HG02840 (cell line): ENCODE results near the gene CEND1.

Experiments
- ATAC-seq: cut with Tn5 transposase; IDR thresholded peaks from one replicate; pipeline ENCODE4 v1.9.1; 2021; ENCODE audit warnings: mild to moderate bottlenecking, moderate library complexity, moderate number of reproducible peaks; ENCODE audit not compliant: unreplicated experiment, low FRiP score

CEND1 gene

GRCh38 chr11:827897-828192, 38.0 kb upstream of the CEND1 start, which contains the start of gene CRACR2B:
TSS of gene CRACR2B (plus strand) at chr11:827919. CDS start at chr11:828608, 689 bp downstream.
- no peak for ATAC-seq

- ATAC-seq: no peak
Observed at GRCh38 chr11:827146-827896, 37.4 kb upstream of the CEND1 start.

- ATAC-seq: no peak
Observed at GRCh38 chr11:826836-827145, 36.9 kb upstream of the CEND1 start.

DNA sequence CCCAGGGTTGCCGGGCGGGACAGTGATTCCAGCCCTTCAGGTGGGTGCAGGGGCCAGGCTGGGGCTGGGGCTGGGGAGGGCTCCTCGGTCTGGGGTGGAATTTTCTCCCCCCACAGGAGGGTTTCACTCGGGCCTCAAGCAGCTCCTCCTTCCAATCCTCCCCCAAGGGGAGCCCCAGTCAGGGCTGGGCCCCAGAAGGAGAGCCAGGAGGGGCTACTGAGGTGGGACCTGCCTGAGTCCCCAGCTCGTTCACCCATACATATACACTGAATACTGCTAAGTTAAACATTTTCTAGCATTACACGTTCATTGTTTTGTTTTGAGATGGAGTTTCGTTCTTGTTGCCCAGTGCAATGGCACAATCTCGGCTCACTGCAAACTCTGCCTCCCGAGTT, 36.3 kb upstream of the CEND1 start:
- ATAC-seq: no peak

DNA sequence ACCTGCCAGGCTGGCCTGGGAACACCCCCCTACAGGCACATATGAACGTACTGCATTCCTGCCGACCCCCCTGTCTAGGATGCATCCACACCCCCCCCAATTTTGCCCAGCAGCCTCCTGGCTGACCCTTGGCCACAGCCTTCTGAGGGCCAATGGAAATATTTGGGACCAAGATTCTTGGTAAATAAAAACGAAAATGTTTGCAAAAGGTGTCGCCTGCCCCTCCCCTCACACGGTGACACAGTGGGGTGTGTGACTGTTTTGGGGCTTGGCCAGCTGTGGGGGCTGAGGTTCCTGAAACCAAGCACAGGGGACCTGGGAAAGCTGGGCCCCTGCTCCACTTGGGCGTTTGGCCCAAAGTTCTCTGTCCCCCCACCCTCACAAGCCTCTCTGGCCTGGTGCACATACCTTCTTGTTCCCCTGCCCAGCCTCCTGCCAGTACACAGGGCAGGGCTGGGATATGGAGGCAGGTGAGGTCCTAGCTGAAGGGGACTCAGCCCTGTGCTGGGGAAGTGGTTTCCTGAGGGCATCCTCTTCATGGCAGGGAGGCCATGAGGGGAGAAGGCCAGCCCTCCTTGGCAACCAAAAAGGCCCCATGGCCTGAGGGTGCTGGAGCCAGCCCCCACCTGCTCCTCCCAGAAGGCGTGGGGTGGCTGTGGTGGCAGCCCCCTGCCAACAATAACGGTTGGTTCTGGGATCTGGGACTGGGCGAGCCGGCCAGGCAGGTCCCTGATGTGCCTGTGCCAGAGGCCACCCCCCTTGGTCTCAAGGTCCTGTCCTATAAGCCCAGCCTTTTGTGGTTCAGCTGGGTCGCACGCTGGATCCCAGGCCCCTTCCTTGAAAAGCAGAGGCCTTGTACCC, 35.7 kb upstream of the CEND1 start:
- no peak for ATAC-seq

GRCh38 chr11:824942-825341, 35.1 kb upstream of the CEND1 start:
- no peak for ATAC-seq

GRCh38 chr11:824292-824880, 34.5 kb upstream of the CEND1 start:
- ATAC-seq: no peak

GRCh38 chr11:823441-824291, 33.8 kb upstream of the CEND1 start:
- ATAC-seq: no peak

- ATAC-seq: no peak
Observed at GRCh38 chr11:821512-822371, 31.9 kb upstream of the CEND1 start.

DNA sequence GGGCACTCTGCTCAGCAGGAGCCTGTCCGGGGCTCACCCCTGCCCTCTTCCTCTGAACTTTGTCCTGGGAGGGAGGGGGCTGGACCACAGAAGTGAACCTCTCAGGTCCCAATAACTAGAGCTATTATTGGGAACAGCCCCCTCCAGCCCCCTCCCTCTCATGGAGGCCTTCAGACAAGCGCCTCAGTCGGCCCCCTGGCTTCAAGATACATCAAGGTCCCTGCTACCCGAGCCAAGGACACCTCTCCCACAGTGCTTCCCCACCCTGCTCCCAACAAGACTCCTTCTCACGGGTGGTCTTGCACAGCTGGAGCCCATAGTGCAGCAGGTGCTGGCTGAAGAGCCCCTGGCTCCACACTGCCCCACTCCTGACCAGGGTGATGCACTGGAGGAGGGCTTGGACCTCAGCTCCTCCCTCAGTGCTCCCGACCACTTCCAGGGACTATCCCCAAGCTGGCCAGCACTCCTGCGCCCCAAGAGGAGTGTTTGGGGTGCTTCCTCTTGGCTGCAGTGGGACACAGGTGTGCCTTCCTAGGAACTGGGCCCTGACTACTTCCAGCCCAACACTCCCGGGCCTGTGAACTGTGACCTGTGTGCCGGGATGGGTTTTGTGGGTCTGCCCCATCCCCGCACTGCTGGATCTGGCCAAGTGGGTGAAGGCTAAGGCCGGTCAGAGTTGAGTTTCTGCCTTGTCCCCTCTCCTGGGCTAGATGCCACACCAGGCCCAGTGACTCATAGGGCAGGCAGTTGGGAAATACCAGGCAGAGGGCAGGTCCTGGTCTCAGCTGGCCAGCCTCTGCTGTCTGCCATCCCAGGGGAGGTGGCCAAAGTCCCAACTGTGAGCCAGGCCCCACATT, 31.0 kb upstream of the CEND1 start:
- ATAC-seq: no peak

DNA sequence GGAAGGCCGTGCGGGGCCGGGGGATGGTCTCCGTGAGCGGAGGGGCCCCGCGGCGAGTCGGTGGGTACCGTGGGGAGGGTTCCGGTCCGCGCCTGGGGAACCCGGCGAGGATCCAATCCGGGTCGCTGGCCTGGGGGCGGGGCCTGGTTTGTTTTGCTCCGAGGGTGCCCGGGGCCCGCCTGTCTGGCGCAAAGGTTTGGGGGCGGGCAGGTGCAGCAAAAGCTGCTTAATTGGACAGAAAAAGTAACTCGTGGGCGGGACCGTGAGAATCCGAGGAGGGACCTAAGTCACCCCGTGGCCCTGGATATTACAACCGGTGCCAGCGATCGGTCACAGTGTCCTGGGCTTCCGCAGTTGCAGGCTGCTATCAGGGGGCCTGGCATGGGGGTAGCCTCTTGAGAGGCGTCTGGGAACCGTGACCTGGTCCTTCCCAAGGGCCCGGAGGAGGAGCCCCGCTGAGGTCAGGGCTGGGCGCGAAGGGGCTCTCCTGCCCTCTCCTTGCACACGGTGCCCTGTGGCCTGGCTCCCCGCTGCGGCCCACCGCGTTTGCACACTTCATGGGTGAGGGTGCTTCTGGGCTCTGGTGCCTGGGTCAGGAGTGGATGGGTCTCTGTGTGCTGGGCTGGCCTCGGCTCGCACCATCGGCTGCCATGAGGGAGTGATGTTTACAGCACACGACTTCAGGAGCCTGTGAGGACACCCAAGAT, 30.2 kb upstream of the CEND1 start:
- ATAC-seq: peak; percentile 53

GRCh38 chr11:819129-819931, 29.4 kb upstream of the CEND1 start:
- ATAC-seq: peak; percentile 62

DNA sequence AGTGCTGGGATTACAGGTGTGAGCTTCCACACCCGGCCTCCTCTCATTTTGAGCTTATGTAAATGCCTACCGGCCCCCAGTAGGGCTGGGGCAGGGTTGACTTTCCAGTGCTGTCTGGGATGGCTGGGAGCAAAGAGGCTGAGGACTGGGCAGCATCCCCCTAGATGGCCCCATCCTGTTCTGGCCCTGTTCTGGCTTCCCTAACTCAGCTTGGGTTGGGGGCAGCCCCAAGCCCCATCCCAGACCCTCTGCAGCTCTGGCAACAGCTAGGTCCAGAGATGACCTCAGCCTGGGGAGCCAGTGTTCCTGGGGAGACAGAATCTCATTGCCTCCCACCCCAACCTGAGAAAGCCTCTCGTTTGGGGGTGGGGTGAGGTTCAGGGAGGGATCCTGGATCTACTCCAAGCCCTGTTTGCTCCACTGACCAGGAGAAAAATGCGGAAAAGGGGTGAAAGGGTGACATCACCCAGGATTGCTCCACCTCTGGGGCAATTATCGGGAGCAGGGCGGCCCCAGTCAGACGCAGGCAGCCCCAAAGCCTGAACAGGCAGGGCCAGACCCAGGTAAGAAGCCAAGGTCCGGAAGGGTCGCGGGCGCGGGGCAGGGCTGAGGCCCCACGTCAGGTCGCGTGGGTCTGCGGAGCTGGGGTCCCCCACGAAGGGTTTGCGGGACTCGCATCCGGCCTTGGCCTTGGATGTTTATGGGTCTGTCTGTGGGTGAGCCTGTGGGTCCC, 28.7 kb upstream of the CEND1 start, which contains the start of gene PNPLA2:
Gene PNPLA2 (plus strand): TSS at position 519 of the 733 bp plus-strand sequence. CDS start 805 bp downstream, outside the sequence.
- no peak for ATAC-seq

GRCh38 chr11:816433-816779, 26.5 kb upstream of the CEND1 start:
- ATAC-seq: no peak

DNA sequence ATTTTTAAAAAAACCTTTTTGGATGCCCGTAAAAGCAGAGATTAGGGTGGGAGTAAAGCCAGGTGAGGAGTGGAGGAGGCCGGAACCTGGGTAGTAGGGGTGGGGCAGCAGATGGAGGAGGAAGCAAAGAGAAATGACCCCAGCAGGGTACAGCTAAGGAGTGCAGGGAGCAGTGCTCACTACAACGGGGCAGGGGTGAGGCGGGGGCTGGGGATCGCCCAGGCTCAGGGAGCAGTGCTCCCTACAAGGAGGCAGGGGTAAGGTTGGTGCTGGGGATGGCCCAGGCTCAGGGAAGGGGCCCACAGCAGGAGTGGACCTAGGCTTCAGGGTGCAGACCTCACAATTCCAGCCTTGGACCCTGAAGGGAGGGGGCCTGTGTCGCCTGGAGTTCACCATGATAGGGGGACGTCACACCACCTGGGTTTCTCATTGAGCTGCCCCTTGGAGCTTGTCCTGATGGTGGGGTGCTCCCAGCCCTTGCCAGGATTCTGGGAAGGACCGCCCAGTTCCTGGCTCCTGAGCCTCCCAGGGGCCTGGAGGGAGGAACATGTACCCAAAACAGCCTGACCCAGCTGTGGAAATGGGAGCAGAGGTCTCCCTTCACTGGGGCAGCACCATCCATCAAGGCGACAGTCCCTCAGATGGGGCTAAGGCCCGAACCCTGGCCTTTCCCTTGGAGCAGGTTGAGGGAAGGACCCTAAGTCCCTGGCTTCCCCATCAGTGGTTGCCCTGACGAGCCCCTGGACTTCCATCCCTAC, 26.0 kb upstream of the CEND1 start:
- ATAC-seq: no peak

- no peak for ATAC-seq
Observed at GRCh38 chr11:813456-814096, 23.7 kb upstream of the CEND1 start.
